GM19193 (cell line): ENCODE data around the gene LRRC8B.

ENCODE experiments used
- POLR2A ChIP-seq: IDR thresholded peaks from 4 replicates; pipeline ENCODE4 v1.6.1; 2011; ENCODE audit not compliant: insufficient read depth, insufficient read length; ENCODE audit errors: extremely low read depth

LRRC8B gene

DNA sequence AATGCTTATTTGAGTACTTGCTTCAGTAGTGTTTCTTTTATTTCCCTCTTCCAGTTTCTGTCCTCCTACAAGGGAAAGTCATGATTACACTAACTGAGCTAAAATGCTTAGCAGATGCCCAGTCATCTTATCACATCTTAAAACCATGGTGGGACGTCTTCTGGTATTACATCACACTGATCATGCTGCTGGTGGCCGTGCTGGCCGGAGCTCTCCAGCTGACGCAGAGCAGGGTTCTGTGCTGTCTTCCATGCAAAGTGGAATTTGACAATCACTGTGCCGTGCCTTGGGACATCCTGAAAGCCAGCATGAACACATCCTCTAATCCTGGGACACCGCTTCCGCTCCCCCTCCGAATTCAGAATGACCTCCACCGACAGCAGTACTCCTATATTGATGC is 57.9 kb downstream of the LRRC8B start:
- TF ChIP-seq POLR2A = no peak

DNA sequence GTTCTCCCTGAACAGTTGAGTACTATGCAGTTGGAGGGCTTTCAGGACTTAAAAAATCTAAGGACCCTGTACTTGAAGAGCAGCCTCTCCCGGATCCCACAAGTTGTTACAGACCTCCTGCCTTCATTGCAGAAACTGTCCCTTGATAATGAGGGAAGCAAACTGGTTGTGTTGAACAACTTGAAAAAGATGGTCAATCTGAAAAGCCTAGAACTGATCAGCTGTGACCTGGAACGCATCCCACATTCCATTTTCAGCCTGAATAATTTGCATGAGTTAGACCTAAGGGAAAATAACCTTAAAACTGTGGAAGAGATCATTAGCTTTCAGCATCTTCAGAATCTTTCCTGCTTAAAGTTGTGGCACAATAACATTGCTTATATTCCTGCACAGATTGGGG is 59.6 kb downstream of the LRRC8B start:
- TF ChIP-seq POLR2A = no peak

DNA sequence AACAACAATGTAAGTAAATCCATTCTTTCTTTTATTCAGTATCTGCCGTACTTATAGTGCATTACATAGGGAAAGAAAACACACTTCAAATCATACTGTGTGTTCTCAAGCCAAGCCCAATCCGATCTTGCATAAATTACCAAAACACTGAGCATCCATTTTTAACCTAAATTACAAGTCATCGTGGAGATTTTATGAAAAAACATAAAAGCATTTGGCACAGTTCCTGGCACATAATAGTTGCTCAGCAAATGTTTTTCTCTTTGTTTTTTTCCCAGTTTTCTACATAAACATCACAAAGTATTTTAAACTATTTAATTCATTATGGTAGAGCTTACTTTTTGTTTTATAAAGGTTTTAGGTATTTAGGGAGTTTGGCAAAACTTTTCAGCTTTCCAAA is 60.2 kb downstream of the LRRC8B start:
- TF ChIP-seq POLR2A = no peak

DNA sequence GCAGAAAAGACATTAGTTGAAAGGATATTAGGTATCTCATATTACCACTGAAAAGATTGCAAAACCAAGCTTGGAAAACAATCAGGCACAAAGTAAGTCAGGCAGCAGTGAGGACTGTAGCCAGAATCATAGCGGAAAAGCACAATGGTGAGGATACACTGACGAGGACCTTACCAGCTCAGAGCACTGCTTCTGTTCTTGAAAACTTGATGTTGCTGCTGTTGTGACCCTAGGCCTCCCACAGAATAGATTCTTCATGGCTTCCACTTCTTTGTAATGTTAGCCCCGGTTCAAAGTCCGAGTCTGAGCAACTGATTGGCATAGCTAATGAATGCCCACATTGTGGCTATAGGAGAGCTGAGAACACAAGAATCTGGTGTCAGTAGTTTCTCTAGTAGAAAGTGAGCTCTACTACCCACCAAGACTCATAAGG is 63.1 kb downstream of the LRRC8B start:
- TF ChIP-seq POLR2A = no peak

GRCh38 chr1:89588480-89588879 is 63.9 kb downstream of the LRRC8B start:
- TF ChIP-seq POLR2A = no peak

DNA sequence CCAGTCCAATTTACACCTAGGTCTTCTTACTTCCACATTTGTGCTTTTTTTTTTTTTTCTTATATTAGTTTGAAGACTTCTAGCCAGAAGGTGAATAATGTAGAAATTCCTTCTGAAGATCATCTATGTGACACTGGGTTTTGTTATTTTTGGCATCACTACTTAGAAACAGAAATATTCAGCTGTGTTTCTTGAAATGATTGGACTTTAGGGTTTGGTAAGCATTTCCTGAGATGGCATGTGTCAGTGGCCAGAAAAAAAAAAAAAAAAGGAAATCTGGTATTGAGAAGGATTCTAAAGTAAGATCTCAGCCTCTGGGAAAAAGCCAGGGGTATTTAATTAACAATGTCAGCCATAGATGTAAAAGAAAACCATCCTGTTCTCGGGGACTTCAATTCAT is 64.9 kb downstream of the LRRC8B start:
- TF ChIP-seq POLR2A = no peak

- TF ChIP-seq POLR2A = no peak
Observed at GRCh38 chr1:89590341-89591080, 65.9 kb downstream of the LRRC8B start.

DNA sequence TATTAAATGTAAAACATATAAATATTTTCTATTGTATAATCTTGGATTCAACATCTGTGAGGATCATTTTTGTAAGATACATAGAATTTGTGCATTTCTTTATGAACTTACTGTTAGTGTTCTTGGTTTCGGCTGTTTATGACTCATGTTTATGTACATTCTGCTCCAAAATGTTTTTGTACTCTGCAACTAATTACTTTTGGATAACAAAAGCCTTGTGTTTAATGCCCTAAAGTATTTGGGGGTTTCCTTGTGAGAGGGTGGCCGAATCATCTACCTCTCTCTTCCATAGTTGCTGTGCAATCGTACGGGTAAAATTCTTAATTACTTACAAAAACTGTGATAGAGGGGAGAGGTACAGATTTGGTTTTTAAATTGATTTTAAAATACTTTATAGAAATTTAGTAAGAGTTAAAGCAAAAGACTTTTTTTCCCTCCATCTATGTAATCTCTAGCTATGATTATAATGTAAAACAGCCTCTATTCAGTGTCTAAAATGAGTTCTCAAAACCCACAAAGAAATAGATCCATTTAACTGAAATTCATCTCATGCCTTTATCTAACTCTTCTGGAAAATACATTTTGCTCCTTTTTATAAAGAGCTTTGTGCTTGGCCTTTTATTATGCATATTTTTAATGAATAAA is 69.6 kb downstream of the LRRC8B start:
- TF ChIP-seq POLR2A = no peak

DNA sequence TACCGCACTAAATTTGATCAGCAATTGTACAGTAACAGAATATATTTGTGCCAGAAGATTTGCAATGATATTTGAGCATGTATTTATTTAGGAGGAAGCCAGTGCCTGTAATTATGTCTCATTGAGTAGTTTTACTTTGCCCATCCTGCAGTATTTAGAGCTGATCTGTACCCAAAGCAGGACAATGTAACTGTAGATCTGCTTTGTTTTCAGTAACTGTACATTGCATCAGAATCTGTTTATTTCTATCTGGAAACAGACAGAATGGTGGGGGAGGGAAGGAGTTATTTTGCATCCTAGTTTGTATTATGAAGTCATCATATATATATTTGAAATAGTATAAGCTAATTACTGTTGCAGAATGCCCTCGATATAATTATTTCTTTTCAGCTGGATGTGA is 72.1 kb downstream of the LRRC8B start:
- TF ChIP-seq POLR2A = no peak

DNA sequence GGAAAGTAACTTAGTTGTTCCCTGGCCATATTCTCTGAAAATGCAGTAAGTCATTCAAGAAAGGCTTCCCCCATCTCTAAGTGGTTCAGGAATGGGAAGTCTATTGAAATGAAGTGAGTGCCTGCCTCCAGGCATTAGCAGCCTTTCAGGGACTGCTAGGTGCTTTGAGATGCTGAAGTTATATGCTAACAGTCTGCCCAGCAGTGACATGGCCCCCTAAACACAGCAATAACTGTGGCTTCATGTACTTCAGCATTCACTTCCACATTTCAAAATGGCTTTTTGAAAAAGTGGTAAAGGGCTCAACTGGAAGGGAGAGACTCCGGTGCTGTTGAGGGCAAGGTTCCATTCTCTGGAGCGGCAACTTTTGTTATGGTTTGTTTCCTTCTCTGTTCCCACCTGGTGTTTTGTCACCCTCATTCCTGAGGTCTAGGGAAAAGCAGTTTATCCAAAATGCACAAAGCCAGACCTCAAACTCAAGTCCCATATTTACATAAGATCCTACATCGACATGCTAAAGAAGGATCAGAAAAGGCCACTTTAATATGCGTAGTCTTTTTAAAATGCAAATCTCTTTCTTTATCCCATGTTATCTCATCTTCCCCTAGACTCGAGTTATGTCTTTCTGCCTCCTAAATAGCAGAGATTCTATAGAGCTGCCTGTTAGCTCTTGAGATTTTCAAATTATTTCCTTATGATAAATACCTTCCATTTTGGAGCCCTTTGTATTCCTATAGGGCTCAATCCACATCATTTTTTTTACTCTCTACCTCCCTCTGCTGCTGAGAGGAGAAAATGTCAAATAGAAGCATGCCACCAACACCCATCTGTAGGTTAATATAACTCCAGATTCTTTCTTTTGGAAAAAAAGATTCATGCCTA is 74.1 kb downstream of the LRRC8B start:
- no peak for TF ChIP-seq POLR2A

GRCh38 chr1:89599332-89599630 is 74.7 kb downstream of the LRRC8B start:
- TF ChIP-seq POLR2A = no peak

DNA sequence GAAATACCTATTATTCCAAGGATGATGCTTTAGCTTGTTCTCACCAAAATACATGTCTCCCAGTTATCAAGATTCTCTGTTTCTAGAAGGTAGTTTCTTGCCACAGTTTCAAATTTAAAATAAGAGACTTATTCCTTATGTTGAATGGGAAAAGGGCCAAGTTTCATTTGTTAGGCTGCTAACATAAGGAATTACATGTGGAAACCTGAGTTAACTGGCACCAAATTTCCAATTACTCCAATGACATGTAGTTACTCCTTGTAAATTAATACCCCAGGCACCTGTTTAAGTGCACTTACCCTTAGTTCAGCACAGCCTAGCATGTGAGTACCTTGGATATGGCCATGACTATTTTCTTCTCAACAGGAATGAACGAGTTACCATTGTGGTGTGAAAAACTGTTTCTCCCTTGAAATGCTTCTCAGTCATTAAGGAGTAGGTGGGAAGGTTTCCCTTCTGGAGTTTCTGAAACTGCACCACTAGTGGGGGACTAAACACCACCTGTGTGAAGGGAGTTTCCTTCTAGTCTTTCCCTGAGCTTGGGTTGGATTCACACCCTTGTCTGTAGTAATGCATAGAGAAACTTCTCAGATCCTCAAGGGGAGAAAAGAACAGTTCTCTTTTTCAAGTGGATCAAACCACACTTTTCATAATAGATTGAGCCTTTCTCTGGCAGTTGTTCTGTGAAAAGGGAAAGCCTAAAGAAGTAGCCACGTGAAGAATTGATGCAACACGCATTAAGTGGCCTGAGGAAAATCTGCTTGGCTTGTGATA is 76.0 kb downstream of the LRRC8B start:
- no peak for TF ChIP-seq POLR2A

GRCh38 chr1:89602871-89603404 is 78.3 kb downstream of the LRRC8B start:
- no peak for TF ChIP-seq POLR2A

DNA sequence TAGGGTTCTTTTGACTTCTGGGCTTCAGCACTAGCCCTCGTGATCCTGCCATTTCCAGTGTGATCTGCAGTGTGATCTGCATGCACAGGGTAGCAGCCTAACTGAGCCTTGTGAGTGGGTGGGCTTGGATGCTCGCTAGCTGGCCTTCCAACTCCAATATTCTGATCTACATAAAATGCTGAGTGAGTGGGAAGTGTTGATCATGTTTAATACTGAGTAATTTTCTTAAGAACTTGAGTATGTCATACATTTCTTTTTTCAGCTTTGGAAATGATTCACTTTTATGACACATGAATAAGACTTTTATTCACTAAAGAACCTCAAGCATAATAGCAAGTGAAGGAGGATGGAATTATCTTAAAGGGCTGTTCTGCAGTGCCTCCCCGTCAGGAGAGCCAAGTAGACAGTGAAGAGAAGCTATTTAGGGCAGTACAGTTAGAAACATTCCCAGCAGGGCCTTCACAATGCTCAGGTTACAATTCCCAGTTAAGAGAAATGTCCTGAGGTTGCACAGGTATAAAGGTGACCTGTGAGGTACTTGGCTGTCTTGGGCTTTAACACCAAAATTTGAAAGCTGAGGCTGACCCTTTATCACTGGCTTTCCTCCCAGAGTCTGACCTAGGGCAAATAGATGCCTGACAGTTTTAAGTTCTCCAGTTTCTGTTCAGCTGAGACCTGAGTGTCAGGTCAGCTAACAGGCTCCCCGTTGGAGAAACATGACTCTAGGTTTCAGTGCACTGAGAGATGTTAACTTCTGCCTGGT is 79.2 kb downstream of the LRRC8B start:
- no peak for TF ChIP-seq POLR2A
